DND-41 (cell line): ENCODE data around the gene USP36.

Experiments used
- ATAC-seq: fragments of 200-7000 bp; cut with Tn5 transposase; 3 replicates; pipeline ENCODE4 v1.9.1; 2021; ENCODE audit warnings: low read depth; ENCODE audit not compliant: insufficient read depth
- DNase-seq: peaks from one replicate; pipeline ENCODE4 v3.0.0-alpha.2; 2020
- H2AFZ ChIP-seq: 2 replicates; pipeline ENCODE4 v1.6.0; 2012; ENCODE audit warnings: low read depth, low read length
- H3K27ac ChIP-seq: 2 replicates; pipeline ENCODE4 v1.5.1; 2012; ENCODE audit warnings: low read length, inconsistent platforms
- H3K27me3 ChIP-seq: fragments of 200-600 bp; sonication (generic); 2 replicates; pipeline ENCODE4 v1.6.0; 2012; ENCODE audit warnings: low read length, mild to moderate bottlenecking, inconsistent platforms; ENCODE audit not compliant: insufficient read depth, poor library complexity
- H3K36me3 ChIP-seq: 2 replicates; pipeline ENCODE4 v1.5.1; 2012; ENCODE audit warnings: low read length, inconsistent platforms; ENCODE audit not compliant: insufficient read depth
- H3K4me1 ChIP-seq: 2 replicates; pipeline ENCODE4 v1.5.1; 2012; ENCODE audit warnings: mild to moderate bottlenecking, low read length; ENCODE audit not compliant: insufficient read depth
- H3K4me2 ChIP-seq: 2 replicates; pipeline ENCODE4 v1.6.0; 2012; ENCODE audit warnings: mild to moderate bottlenecking, moderate library complexity, low read length, inconsistent platforms; ENCODE audit not compliant: insufficient read depth
- H3K4me3 ChIP-seq, 2 experiments: fragments of 200-600 bp in 1 of 2; shearing (Covaris generic) in 1 of 2; 2 replicates each; pipeline ENCODE4 v1.5.1; 2012 to 2016; ENCODE audit warnings: inconsistent platforms in 2 of 2, low read length in 2 of 2, mild to moderate bottlenecking in 2 of 2, low read depth in 1 of 2, moderate library complexity in 1 of 2
- H3K79me2 ChIP-seq: 2 replicates; pipeline ENCODE4 v1.6.0; 2012; ENCODE audit warnings: low read length, inconsistent platforms; ENCODE audit not compliant: insufficient read depth
- H3K9ac ChIP-seq: 2 replicates; pipeline ENCODE4 v1.6.0; 2012; ENCODE audit warnings: low read depth, mild to moderate bottlenecking, inconsistent platforms, low read length, moderate library complexity
- H3K9me3 ChIP-seq: 2 replicates; pipeline ENCODE4 v1.5.1; 2012; ENCODE audit warnings: low read length, moderate library complexity, mild to moderate bottlenecking, inconsistent platforms; ENCODE audit not compliant: insufficient read depth, severe bottlenecking
- H4K20me1 ChIP-seq: 2 replicates; pipeline ENCODE4 v1.6.0; 2012; ENCODE audit warnings: low read length; ENCODE audit not compliant: insufficient read depth
- CTCF ChIP-seq: IDR thresholded peaks from 2 replicates; pipeline ENCODE4 v1.5.1; 2012; ENCODE audit warnings: borderline replicate concordance, low read length, moderate library complexity, mild to moderate bottlenecking; ENCODE audit not compliant: poor library complexity, severe bottlenecking; ENCODE audit errors: extremely low read depth
- EZH2 ChIP-seq: IDR thresholded peaks from 3 replicates; pipeline ENCODE4 v1.6.1; 2012; ENCODE audit warnings: borderline replicate concordance, low read depth, mild to moderate bottlenecking, moderate library complexity, low read length, inconsistent platforms; ENCODE audit not compliant: severe bottlenecking

Gene USP36

GRCh38 chr17:78839235-78839761 lies 1.3 kb downstream of the USP36 start:
- peak overlapping the region; percentile 27; the same call in 1 of the 2 replicates for H2AFZ ChIP-seq
- TF ChIP-seq EZH2 (no peak), CTCF (no peak)
- H3K9ac ChIP-seq: peak overlapping the region; percentile 80
- DNase-seq: no peak
- no peaks in the 10 kb centered on the region for H3K9me3 ChIP-seq
- no peak for ATAC-seq
- H3K79me2 ChIP-seq: peaks cover 43% of the 10 kb centered on the region
- peaks cover 42% of the 10 kb centered on the region for H3K36me3 ChIP-seq
- H3K27ac ChIP-seq: peak overlapping the region; percentile 19
- H3K4me2 ChIP-seq: peak overlapping the region; percentile 76
- H3K27me3 ChIP-seq: no peaks in the 10 kb centered on the region
- H3K4me3 ChIP-seq: peak overlapping the region; percentile 75 to 91
- peaks cover 39% of the 10 kb centered on the region for H4K20me1 ChIP-seq
- peaks cover 31% of the 10 kb centered on the region for H3K4me1 ChIP-seq

- peak overlapping the region; percentile 80 for H3K9ac ChIP-seq
- H3K4me2 ChIP-seq: peak overlapping the region; percentile 76
- ATAC-seq: no peak
- no peak for DNase-seq
- H3K79me2 ChIP-seq: peaks cover 43% of the 10 kb centered on the region
- peaks cover 49% of the 10 kb centered on the region for H3K36me3 ChIP-seq
- H3K27me3 ChIP-seq: no peaks in the 10 kb centered on the region
- no peaks in the 10 kb centered on the region for H3K9me3 ChIP-seq
- peaks cover 31% of the 10 kb centered on the region for H3K4me1 ChIP-seq
- H3K27ac ChIP-seq: 0 out of 2 replicates have a peak overlapping the region, but pooled peaks have one; percentile 13
- no peak for TF ChIP-seq EZH2
- no peak for TF ChIP-seq CTCF
- H3K4me3 ChIP-seq: peak overlapping the region; percentile 75 to 91; a peak in 3 of 4 replicates
- H4K20me1 ChIP-seq: peaks cover 39% of the 10 kb centered on the region
- no peak overlapping the region for H2AFZ ChIP-seq
Measured at GRCh38 chr17:78838574-78839005, 2.0 kb downstream of the USP36 start.

DNA sequence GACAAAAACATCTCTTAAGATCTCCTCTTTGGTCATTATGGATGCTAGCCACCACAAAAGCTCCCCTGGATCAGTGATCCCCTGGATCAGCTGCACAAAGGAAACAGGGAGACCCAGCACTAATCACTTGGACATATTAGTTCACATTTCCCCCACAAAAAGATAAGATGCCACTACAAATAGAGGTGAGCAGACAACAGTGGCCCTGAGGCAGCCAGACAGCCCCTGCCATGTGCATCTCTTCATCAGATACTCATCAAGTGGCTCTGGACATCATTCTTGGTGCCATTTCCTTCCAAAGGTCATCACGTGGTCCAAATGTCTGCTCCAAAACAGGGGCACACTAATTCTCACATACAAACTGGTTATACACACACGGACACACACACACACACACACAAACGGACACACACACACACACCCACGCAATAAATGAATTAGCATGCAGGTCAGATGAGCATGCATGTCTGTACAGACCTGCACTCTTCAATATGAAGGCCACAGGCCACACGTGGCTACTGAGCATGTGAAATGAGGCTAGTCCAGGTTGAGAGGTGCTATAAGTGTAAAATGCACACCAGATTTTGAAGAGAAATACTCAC lies 4.1 kb downstream of the USP36 start:
- H3K9me3 ChIP-seq: no peaks in the 10 kb centered on the region
- peaks cover 53% of the 10 kb centered on the region for H3K79me2 ChIP-seq
- H4K20me1 ChIP-seq: peaks cover 39% of the 10 kb centered on the region
- DNase-seq (no peak), ATAC-seq (no peak)
- H2AFZ ChIP-seq: no peak overlapping the region
- no peaks in the 10 kb centered on the region for H3K27me3 ChIP-seq
- H3K9ac ChIP-seq: no peak overlapping the region
- H3K4me1 ChIP-seq: peaks cover 23% of the 10 kb centered on the region
- no peak overlapping the region for H3K4me3 ChIP-seq
- TF ChIP-seq CTCF (no peak), EZH2 (no peak)
- peaks cover 69% of the 10 kb centered on the region for H3K36me3 ChIP-seq
- H3K27ac ChIP-seq: no peak overlapping the region
- H3K4me2 ChIP-seq: no peak overlapping the region
